ENCODE data around the gene UNK.
"Not testable (repeated sequence)": the region's sequence is repeated elsewhere in the genome, so short reads cannot be mapped to it uniquely, and the experiment has no call there.

UNK gene

DNA sequence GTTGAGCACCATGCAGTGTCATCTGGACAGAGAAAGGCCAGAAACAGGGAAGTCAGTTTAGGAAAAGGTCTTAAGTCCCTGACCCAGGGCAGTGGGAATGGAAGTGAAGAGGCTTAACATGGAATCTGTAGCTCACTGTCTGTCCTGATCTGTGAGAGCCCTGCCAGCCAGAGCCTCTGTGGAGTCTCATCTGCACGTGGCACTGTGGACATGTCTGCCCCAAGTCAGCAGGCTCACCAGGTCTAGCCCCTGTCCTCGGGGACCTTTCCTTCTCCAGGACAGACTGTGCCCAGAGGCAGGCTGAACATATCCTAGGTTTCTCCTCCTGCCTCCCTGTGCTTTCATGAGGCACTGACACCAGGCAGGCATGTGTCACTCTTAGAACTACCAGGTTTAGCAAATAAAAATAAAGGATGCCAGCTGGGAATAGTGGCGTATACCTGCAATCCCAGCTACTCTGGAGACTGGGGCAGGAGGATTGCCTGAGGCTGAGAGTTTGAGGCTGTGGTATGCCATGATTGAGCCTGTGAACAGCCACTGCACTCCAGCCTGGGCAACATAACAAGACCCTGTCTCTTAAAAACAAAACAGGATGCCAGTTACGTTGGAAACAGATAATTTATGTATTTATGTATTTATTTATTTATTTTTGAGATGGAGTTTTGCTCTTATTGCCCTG is 22.4 kb downstream of the UNK start:
- no peak overlapping the region for H3K4me3 ChIP-seq (ENCODE audit: low read length)
- H3K27ac ChIP-seq (ENCODE audit: low read depth, low read length) = no peak overlapping the region
- H3K4me1 ChIP-seq (ENCODE audit: control insufficient read depth, insufficient read depth, low read length) = no peaks in the 10 kb centered on the region
- no peak overlapping the region for H3K9ac ChIP-seq (ENCODE audit: low read length)
- no peaks in the 10 kb centered on the region for H3K27me3 ChIP-seq (ENCODE audit: control insufficient read depth, insufficient read depth, low read length)
- H3K36me3 ChIP-seq (ENCODE audit: control insufficient read depth, insufficient read depth, low read length) = peaks cover 4% of the 10 kb centered on the region

DNA sequence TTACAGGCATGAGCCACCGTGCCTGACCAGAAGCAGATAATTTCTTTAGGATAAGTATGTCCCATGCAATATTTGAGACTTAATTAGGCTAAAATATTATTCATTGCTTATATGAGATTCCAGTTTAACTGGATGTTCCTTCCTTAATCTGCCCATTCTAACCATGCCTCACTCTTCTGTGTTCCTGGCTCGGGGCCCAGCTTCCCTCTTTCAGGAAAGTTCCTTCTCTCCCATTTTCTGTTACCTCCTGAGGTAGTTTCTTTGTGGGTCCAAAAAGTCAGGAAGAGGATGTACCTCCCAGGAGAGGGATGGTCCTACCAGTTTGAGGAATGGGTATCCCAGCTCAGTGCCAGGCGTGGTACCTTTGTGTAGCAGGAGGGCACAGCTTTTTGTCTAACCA is 23.3 kb downstream of the UNK start:
- Histone ChIP-seq H3K4me1 (ENCODE audit: control insufficient read depth, insufficient read depth, low read length) (no peaks in the 10 kb centered on the region), H3K36me3 (ENCODE audit: control insufficient read depth, insufficient read depth, low read length) (peaks cover 13% of the 10 kb centered on the region), H3K27me3 (ENCODE audit: control insufficient read depth, insufficient read depth, low read length) (no peaks in the 10 kb centered on the region), H3K4me3 (ENCODE audit: low read length) (no peak overlapping the region), H3K9ac (ENCODE audit: low read length) (no peak overlapping the region), H3K27ac (ENCODE audit: low read depth, low read length) (no peak overlapping the region)

DNA sequence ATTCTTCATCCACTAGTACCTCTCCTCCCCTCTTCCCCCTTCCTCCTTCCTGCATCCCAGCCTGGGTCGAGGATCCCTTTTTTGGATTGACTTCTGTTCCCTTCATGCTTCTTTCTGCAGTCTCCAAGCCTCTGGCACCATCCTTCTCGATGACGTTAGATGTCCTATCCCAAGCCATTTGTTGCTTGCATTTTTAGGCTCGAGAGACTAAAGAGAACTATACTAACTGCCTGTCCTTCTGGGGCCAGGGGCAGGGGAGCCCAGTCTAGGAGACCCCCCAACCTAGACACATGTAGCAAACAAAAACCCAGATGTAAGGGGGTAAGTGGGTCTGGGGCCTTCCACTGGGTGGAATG is 23.9 kb downstream of the UNK start:
- peaks cover 19% of the 10 kb centered on the region for H3K36me3 ChIP-seq (ENCODE audit: control insufficient read depth, insufficient read depth, low read length)
- no peaks in the 10 kb centered on the region for H3K27me3 ChIP-seq (ENCODE audit: control insufficient read depth, insufficient read depth, low read length)
- no peaks in the 10 kb centered on the region for H3K4me1 ChIP-seq (ENCODE audit: control insufficient read depth, insufficient read depth, low read length)
- peak overlapping the region; percentile 49 for H3K27ac ChIP-seq (ENCODE audit: low read depth, low read length)
- H3K4me3 ChIP-seq (ENCODE audit: low read length) = no peak overlapping the region
- no peak overlapping the region for H3K9ac ChIP-seq (ENCODE audit: low read length)

DNA sequence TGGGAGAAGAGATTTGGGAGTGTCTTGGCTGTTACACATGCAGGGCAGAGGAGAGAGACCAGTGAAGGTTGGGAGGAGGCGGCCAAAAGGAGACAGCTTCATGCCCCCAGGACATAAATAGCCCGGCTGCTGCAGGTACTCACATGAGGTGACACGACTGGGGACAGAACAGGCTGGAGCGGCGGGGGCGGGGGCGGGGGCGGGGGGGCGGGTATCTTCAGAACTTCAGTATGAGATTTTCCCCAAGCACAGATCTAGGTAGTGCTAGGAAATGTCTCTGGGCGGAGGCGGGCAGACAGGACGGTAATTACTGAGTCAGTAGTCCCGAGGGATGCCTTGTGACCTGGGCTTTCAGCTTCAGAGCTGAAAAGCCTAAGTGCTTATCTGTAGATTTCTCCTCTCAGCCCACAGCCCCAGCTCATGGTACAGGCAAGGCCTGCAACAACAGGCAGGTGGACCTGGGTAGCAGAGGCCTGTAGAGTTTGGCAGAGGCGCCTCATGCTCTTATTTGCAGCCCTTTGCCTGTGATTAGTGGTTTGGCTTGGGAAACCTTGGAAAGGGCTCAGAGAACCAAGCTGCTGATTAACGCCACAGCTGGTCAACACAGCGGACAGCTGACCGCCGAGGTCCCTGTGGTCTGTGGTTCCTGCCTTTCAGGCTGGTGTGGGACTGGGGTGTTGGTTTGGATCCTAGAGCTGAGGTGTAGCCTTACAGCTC is 24.5 kb downstream of the UNK start:
- H3K27ac ChIP-seq (ENCODE audit: low read depth, low read length) = peak overlapping the region; percentile 49
- no peak overlapping the region for H3K9ac ChIP-seq (ENCODE audit: low read length)
- H3K4me3 ChIP-seq (ENCODE audit: low read length) = no peak overlapping the region
- H3K4me1 ChIP-seq (ENCODE audit: control insufficient read depth, insufficient read depth, low read length) = no peaks in the 10 kb centered on the region
- H3K36me3 ChIP-seq (ENCODE audit: control insufficient read depth, insufficient read depth, low read length) = peaks cover 24% of the 10 kb centered on the region
- no peaks in the 10 kb centered on the region for H3K27me3 ChIP-seq (ENCODE audit: control insufficient read depth, insufficient read depth, low read length)

DNA sequence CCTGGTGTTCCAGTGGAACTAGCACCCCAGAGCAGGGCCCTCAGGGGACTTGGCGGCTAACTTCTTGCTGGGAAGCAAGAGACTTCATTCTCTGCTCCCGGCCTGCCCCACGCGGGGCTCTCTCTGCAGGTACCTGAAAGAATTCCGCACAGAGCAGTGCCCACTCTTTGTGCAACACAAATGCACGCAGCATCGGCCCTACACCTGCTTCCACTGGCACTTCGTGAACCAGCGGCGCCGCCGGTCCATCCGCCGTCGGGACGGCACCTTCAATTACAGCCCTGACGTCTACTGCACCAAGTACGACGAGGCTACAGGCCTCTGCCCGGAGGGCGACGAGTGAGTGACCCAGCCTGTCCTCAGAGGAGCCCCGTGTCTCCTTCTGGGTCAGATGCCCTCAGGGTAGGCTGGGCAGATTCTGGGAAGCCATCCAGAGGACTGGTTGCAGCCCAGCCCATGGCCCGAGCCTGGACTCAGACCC is 25.1 kb downstream of the UNK start:
- Histone ChIP-seq H3K4me3 (ENCODE audit: low read length) (no peak overlapping the region), H3K27me3 (ENCODE audit: control insufficient read depth, insufficient read depth, low read length) (no peaks in the 10 kb centered on the region), H3K4me1 (ENCODE audit: control insufficient read depth, insufficient read depth, low read length) (no peaks in the 10 kb centered on the region), H3K36me3 (ENCODE audit: control insufficient read depth, insufficient read depth, low read length) (peaks cover 27% of the 10 kb centered on the region), H3K27ac (ENCODE audit: low read depth, low read length) (peak overlapping the region; percentile 33), H3K9ac (ENCODE audit: low read length) (no peak overlapping the region)

DNA sequence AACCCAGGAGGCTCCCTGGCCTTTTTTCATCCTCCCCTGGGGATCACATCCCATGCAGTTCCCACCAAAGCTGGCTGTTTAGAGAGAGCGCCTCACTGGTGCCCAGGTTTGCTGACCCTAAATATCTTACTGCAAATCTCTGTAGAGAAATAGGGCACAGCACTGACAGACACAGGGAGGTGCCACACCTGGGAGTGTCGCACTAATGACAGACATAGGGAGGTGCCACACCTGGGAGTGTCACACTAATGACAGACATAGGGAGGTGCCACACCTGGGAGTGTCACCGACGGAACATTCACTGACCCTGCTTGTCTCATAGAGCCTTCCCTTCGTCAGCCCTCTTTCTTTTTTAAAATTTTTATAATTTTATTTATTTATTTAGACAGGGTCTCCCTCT is 25.6 kb downstream of the UNK start:
- Histone ChIP-seq H3K27ac (ENCODE audit: low read depth, low read length) (no peak overlapping the region), H3K9ac (ENCODE audit: low read length) (no peak overlapping the region), H3K27me3 (ENCODE audit: control insufficient read depth, insufficient read depth, low read length) (no peaks in the 10 kb centered on the region), H3K4me1 (ENCODE audit: control insufficient read depth, insufficient read depth, low read length) (no peaks in the 10 kb centered on the region), H3K36me3 (ENCODE audit: control insufficient read depth, insufficient read depth, low read length) (peaks cover 32% of the 10 kb centered on the region), H3K4me3 (ENCODE audit: low read length) (no peak overlapping the region)

DNA sequence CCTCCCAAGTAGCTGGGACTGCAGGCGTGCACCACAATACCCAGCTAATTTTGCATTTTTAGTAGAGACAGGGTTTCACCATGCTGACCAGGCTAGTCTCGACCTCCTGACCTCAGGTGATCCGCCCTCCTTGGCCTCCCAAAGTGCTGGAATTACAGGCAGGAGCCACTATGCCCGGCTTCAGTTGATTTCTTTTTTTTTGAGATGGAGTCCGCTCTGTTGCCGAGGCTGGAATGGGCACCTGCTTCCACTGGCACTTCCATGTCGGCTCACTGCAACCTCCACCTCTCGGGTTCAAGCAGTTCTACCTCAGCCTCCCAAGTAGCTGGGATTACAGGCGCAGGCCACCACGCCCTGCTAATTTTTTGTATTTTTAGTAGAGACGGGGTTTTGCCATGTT is 26.1 kb downstream of the UNK start:
- not testable (repeated sequence) for H3K4me1 ChIP-seq (ENCODE audit: control insufficient read depth, insufficient read depth, low read length)
- H3K36me3 ChIP-seq (ENCODE audit: control insufficient read depth, insufficient read depth, low read length) = peaks cover 36% of the 10 kb centered on the region

DNA sequence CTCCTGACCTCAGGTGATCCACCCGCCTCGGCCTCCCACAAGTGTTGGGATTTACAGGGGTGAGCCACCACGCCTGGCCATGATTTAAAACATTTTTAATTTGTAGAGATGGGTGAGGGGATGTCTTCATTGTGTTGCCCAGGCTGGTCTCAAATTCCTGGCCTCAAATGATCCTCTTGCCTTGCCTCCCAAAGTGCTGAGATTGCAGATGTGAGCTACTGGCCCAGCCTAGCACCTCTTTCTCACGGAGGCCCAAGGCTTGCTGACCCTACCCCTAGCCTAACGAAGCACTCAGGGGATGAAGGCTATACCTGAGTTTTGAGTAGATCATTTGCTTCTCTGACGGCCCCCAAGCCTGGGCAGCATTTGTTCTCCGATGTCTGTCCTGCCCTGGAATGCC is 26.6 kb downstream of the UNK start:
- Histone ChIP-seq H3K27me3 (ENCODE audit: control insufficient read depth, insufficient read depth, low read length) (no peaks in the 10 kb centered on the region), H3K9ac (ENCODE audit: low read length) (no peak overlapping the region), H3K4me3 (ENCODE audit: low read length) (no peak overlapping the region), H3K36me3 (ENCODE audit: control insufficient read depth, insufficient read depth, low read length) (peaks cover 38% of the 10 kb centered on the region), H3K27ac (ENCODE audit: low read depth, low read length) (no peak overlapping the region), H3K4me1 (ENCODE audit: control insufficient read depth, insufficient read depth, low read length) (no peaks in the 10 kb centered on the region)

More for the DNA sequence above, 26.1 kb downstream of the UNK start:
- H3K9ac ChIP-seq (ENCODE audit: low read length); H3K4me3 ChIP-seq (ENCODE audit: low read length); H3K27me3 ChIP-seq (ENCODE audit: control insufficient read depth, insufficient read depth, low read length); H3K27ac ChIP-seq (ENCODE audit: low read depth, low read length): not testable (repeated sequence)

DNA sequence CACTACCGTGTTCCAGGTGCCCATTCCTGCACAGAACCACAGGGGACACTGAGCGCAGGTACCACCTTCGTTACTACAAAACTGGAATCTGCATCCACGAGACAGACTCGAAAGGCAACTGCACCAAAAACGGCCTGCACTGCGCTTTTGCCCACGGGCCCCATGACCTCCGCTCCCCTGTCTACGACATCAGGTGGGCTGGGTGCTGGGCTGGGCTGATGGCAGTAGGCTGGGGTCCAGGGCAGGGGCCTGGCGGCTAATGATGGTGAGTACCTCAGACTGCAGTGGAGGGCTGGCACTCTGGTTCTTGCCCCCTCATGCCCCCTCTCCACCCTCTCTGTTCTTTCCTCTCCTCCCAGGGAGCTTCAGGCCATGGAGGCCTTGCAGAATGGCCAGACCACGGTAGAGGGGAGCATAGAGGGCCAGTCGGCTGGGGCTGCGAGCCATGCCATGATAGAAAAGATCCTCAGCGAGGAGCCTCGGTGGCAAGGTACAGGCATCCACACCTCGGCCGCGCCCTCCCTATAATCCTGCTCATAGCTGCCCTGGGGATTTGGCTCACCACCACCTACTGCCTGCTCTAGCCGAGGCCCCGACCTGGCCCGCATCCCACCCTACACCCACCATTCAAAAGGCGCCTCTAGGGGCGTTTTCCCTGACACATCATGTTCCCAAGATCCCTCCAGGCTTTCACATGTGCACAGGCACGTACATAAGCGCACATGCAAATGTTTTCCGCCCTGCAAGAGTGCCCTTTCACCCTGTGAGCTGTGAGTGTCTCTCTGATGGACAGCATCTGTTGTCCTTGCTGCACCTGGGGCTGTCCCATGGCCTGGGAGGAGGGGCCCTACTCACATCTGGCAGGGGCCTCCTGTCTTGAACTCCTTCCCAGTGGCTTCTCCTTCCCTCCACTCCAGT is 27.7 kb downstream of the UNK start:
- Histone ChIP-seq H3K27me3 (ENCODE audit: control insufficient read depth, insufficient read depth, low read length) (no peaks in the 10 kb centered on the region), H3K4me3 (ENCODE audit: low read length) (no peak overlapping the region), H3K36me3 (ENCODE audit: control insufficient read depth, insufficient read depth, low read length) (peaks cover 47% of the 10 kb centered on the region), H3K4me1 (ENCODE audit: control insufficient read depth, insufficient read depth, low read length) (no peaks in the 10 kb centered on the region), H3K27ac (ENCODE audit: low read depth, low read length) (no peak overlapping the region), H3K9ac (ENCODE audit: low read length) (no peak overlapping the region)

DNA sequence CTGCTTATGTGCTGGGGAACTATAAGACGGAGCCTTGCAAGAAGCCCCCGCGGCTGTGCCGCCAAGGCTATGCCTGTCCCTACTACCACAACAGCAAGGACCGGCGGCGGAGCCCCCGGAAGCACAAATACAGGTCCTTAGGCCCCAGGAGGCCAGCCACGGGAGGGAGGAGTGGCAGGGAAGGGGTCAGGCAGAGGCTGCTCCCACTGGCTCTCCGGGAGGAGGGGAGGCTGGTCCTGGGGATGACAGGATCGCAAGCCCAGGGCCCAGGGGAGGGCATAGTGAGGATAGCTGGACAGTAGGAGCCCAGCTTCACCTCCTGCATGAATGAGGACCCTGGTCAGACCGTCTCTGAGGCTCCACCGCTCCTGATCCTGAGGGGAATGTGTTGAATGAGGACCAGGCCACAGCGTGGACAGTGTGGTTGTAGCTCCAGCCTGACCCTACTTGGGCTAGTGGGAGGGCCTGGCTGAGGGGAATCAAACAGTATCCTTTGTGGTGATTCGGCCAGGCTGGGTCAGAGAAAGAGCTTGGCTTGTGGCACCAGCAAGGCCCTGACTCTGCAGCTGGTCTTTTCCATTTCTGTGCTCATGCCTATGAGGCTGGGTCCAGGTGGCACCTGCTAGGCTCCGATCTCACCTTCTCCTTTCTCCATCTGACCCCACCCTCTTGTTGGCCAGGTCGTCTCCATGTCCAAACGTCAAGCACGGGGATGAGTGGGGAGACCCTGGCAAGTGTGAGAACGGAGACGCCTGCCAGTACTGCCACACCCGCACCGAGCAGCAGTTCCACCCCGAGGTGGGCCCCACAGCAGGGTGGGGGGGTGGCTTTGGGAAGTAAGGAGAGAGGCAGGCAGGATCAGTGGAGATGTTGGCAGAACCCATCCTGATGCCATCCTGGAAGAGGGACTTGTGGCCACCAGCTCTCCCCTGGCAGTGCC is 28.7 kb downstream of the UNK start:
- Histone ChIP-seq H3K4me1 (ENCODE audit: control insufficient read depth, insufficient read depth, low read length) (no peaks in the 10 kb centered on the region), H3K4me3 (ENCODE audit: low read length) (no peak overlapping the region), H3K36me3 (ENCODE audit: control insufficient read depth, insufficient read depth, low read length) (peaks cover 48% of the 10 kb centered on the region), H3K9ac (ENCODE audit: low read length) (no peak overlapping the region), H3K27me3 (ENCODE audit: control insufficient read depth, insufficient read depth, low read length) (no peaks in the 10 kb centered on the region), H3K27ac (ENCODE audit: low read depth, low read length) (no peak overlapping the region)

DNA sequence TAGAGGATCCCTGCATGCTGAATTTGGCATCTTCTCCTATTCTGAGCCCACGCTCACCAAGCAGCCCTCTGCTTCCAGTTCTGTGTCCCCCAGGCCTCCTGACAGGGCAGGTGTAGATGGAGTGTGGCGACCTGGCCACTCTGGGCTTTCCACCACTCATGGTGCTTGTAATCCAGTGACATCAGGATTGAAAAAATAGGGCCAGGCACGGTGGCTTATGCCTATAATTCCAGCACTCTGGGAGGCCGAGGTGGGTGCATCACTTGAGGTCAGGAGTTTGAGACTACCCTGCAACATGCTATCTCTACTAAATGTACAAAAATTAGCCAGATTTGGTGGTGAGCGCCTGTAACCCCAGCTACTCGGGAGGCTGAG is 29.4 kb downstream of the UNK start:
- Histone ChIP-seq H3K27ac (ENCODE audit: low read depth, low read length) (no peak overlapping the region), H3K4me1 (ENCODE audit: control insufficient read depth, insufficient read depth, low read length) (no peaks in the 10 kb centered on the region), H3K27me3 (ENCODE audit: control insufficient read depth, insufficient read depth, low read length) (no peaks in the 10 kb centered on the region), H3K9ac (ENCODE audit: low read length) (no peak overlapping the region), H3K36me3 (ENCODE audit: control insufficient read depth, insufficient read depth, low read length) (peaks cover 50% of the 10 kb centered on the region), H3K4me3 (ENCODE audit: low read length) (no peak overlapping the region)
